ENCODE measurements around the gene SEC24D. TPM values are rescaled to one million over a fixed set of nuclear protein-coding genes. Genes with fewer than 3 reads are reported as not detected.

SEC24D gene
- total RNA-seq, 2 experiments from 2014 or later = 25.2 to 26.4 TPM

DNA sequence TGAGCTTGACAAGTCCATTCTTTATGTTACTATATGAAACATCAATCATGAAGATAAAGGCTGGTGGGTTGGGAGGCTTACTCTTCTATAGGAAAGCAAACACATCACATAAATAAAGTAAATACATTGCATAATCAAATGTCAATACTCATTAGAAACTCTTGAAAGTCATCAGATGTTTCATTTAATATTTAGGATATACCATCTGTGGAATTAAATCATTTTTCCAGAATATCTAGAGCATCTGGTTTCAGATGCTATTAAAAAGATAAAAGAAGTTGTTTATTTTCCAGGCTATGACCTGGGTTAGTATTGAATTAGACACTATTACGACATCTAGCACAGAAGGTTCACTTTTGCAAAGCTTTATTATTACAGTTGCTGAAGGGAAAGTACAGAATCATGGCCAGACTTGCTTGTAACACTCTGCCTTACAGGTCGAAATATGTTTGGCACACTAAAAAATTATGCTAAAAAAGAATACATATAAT, 78.1 kb downstream of the SEC24D start:
- intact Hi-C loops (cut with micrococcal nuclease) = no loop called here
- ChIA-PET POLR2A (no interaction called here), CTCF (interaction anchor here (1.0 to 1.5 kb wide), 2 partner anchors 12 to 14 kb away, joined by 3 read pairs; no protein-coding TSS in a partner anchor)
- no peak for ATAC-seq
- TF ChIP-seq, protein P1, sequence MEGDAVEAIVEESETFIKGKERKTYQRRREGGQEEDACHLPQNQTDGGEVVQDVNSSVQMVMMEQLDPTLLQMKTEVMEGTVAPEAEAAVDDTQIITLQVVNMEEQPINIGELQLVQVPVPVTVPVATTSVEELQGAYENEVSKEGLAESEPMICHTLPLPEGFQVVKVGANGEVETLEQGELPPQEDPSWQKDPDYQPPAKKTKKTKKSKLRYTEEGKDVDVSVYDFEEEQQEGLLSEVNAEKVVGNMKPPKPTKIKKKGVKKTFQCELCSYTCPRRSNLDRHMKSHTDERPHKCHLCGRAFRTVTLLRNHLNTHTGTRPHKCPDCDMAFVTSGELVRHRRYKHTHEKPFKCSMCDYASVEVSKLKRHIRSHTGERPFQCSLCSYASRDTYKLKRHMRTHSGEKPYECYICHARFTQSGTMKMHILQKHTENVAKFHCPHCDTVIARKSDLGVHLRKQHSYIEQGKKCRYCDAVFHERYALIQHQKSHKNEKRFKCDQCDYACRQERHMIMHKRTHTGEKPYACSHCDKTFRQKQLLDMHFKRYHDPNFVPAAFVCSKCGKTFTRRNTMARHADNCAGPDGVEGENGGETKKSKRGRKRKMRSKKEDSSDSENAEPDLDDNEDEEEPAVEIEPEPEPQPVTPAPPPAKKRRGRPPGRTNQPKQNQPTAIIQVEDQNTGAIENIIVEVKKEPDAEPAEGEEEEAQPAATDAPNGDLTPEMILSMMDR (IDR thresholded peaks at IDR 0.05) = no peak
- no peaks in the 10 kb centered on the region for H3K9me3 Mint-ChIP-seq
- peaks cover 10% of the 10 kb centered on the region for H3K36me3 Mint-ChIP-seq (ENCODE audit: low read depth)
- no peaks in the 10 kb centered on the region for H3K4me1 Mint-ChIP-seq (ENCODE audit: low read depth)
- DNase-seq = no peak
- no peaks in the 10 kb centered on the region for H3K27me3 Mint-ChIP-seq
- H3K4me3 Mint-ChIP-seq = no peak overlapping the region
- H3K27ac Mint-ChIP-seq = no peak overlapping the region

- CTCF ChIA-PET = interaction anchor here (1.0 to 1.5 kb wide), 2 partner anchors 11 to 15 kb away, joined by 3 read pairs; no protein-coding TSS in a partner anchor
- Mint-ChIP-seq H3K4me1 (ENCODE audit: low read depth) (no peaks in the 10 kb centered on the region), H3K36me3 (ENCODE audit: low read depth) (peaks cover 10% of the 10 kb centered on the region), H3K4me3 (no peak overlapping the region), H3K27me3 (no peaks in the 10 kb centered on the region), H3K27ac (no peak overlapping the region), H3K9me3 (no peaks in the 10 kb centered on the region)
- DNase-seq (no peak), ATAC-seq (no peak)
- POLR2A ChIA-PET = no interaction called here
- intact Hi-C loops (cut with micrococcal nuclease) = no loop called here
- TF ChIP-seq, protein P1 (IDR thresholded peaks at IDR 0.05) = no peak
These were observed 79.0 kb downstream of the SEC24D start for GRCh38 chr4:118756958-118757357.

DNA sequence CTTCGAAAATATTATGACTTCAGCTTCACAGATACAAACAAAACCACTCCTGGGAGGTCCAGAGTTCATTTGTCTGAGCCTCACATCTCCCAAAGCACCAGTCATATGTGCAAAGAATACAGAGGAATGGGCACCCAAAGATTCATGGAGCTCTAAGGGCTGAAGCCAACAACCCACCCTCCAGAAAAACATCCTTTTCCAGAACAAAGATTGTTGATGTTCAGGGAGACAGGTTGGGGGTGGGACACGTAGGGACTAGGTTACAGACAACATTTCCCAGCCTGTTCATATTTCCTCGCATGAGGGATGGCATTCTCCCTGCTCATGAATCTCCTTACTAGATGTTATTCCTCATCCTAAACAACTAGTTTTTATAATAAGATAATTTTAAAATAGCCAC, 79.5 kb downstream of the SEC24D start:
- no peaks in the 10 kb centered on the region for H3K27me3 Mint-ChIP-seq
- CTCF ChIA-PET = interaction anchor here (1.0 to 1.5 kb wide), 2 partner anchors 11 to 108 kb away, joined by 3 read pairs; no protein-coding TSS in a partner anchor

DNA sequence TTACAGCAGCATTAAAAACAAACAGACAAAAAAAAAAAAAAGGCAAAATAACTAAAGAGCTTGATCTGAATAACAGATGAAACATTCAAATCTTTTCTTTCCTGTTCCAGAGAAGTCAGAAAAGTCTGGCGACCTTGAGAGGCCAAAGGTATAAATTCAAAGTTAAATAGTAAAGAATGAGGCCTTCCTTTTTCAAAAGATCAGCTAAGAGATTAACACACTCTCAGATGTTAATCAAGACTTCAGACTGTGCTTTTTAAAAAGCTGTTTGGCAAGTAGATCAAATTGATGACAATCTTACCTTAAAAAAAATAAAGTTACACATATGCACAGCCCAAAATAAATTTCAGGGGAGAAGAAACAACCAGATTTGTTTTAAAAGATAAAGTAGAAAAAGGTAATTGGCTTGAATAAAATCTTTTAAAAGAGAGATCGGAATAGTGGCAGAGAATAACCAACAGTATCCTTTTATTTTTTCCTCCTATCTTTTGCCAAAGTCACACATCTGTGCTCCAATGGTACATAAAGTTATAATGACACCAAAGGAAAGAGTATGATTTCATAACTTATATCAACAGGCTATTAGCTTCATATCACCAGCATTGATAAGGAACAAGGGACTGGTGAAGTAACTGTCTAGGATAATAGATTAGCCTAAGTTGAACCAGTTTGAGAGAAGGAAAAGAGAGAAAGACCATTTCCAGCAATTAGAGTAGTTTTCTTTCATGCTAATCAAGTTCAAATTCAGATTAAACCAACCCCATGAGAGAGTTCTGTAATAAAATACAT, 80.3 kb downstream of the SEC24D start:
- peaks cover 9% of the 10 kb centered on the region for H3K36me3 Mint-ChIP-seq (ENCODE audit: low read depth)
- CTCF ChIA-PET = interaction anchor here (1.0 to 1.5 kb wide), 2 partner anchors 9 to 109 kb away, joined by 3 read pairs; no protein-coding TSS in a partner anchor
- intact Hi-C loops (cut with micrococcal nuclease) = no loop called here
- no peak for DNase-seq
- POLR2A ChIA-PET = no interaction called here
- no peak for ATAC-seq
- no peaks in the 10 kb centered on the region for H3K4me1 Mint-ChIP-seq (ENCODE audit: low read depth)
- TF ChIP-seq, protein P1 (IDR thresholded peaks at IDR 0.05) = no peak
- no peaks in the 10 kb centered on the region for H3K27me3 Mint-ChIP-seq
- no peaks in the 10 kb centered on the region for H3K9me3 Mint-ChIP-seq
- no peak overlapping the region for H3K4me3 Mint-ChIP-seq
- no peak overlapping the region for H3K27ac Mint-ChIP-seq

More for the DNA sequence above, 79.5 kb downstream of the SEC24D start:
- Mint-ChIP-seq H3K27ac (no peak overlapping the region), H3K4me3 (no peak overlapping the region), H3K36me3 (ENCODE audit: low read depth) (peaks cover 13% of the 10 kb centered on the region), H3K4me1 (ENCODE audit: low read depth) (no peaks in the 10 kb centered on the region), H3K9me3 (no peaks in the 10 kb centered on the region)
- ATAC-seq (no peak), DNase-seq (no peak)
- POLR2A ChIA-PET = no interaction called here
- TF ChIP-seq, protein P1 (IDR thresholded peaks at IDR 0.05) = no peak
- intact Hi-C loops (cut with micrococcal nuclease) = no loop called here

- ChIA-PET POLR2A (no interaction called here), CTCF (interaction anchor here (1.5 kb wide), 1 partner anchor 9 kb away, joined by 3 read pairs; no protein-coding TSS in a partner anchor)
- H3K27me3 Mint-ChIP-seq = no peaks in the 10 kb centered on the region
- ATAC-seq (no peak), DNase-seq (no peak)
- H3K4me3 Mint-ChIP-seq = no peak overlapping the region
- no peaks in the 10 kb centered on the region for H3K9me3 Mint-ChIP-seq
- peaks cover 9% of the 10 kb centered on the region for H3K36me3 Mint-ChIP-seq (ENCODE audit: low read depth)
- intact Hi-C loops (cut with micrococcal nuclease) = no loop called here
- H3K4me1 Mint-ChIP-seq (ENCODE audit: low read depth) = no peaks in the 10 kb centered on the region
- no peak overlapping the region for H3K27ac Mint-ChIP-seq
- TF ChIP-seq, protein P1 (IDR thresholded peaks at IDR 0.05) = no peak
These were observed 81.0 kb downstream of the SEC24D start for GRCh38 chr4:118754890-118755289.
